AG04450 (cell line): ENCODE results near the gene UCN2. TPM values are rescaled to one million over a fixed set of nuclear protein-coding genes. Genes with fewer than 3 reads are reported as not detected.

Experiments
- CTCF ChIA-PET: fragments of 300-600, 350-600 bp; formaldehyde crosslinking; extraction: SDS; loops from one replicate; lab custom pipeline; 2022; ENCODE audit warnings: antibody characterized with exemption, inconsistent platforms; lab: Charles Lee
- POLR2A ChIA-PET: fragments of 350-600 bp; formaldehyde crosslinking; extraction: SDS; loops from one replicate; lab custom pipeline; 2021; ENCODE audit warnings: antibody characterized with exemption, inconsistent platforms; lab: Yijun Ruan, JAX
- DNase-seq: peaks from one replicate; pipeline ENCODE4 v3.0.0-alpha.2; 2011; ENCODE audit warnings: low read depth, low spot score
- H3K27ac ChIP-seq: one replicate; pipeline ENCODE4 v1.5.1; 2012; ENCODE audit warnings: low read depth, low read length, control low read depth
- H3K27me3 ChIP-seq: one replicate; pipeline ENCODE4 v1.6.0; 2012; ENCODE audit warnings: low read length; ENCODE audit not compliant: control insufficient read depth, insufficient read depth
- H3K4me3 ChIP-seq: 2 replicates; pipeline ENCODE4 v1.5.1; 2011; ENCODE audit warnings: mild to moderate bottlenecking, low read depth, low read length, control low read depth
- H3K9me3 ChIP-seq: 2 replicates; pipeline ENCODE4 v1.5.1; 2012; ENCODE audit warnings: low read length; ENCODE audit not compliant: control insufficient read depth, insufficient read depth
- polyA plus RNA-seq: library from polyadenylated mRNA; depleted of rRNA; stranded (reverse); fragments of >200 nt; gene quantifications from 2 replicates; pipeline ENCODE4 v1.2.3, GENCODE V29; 2011
- TF ChIP-seq, protein P1 (sequence below): IDR thresholded peaks from 2 replicates; pipeline ENCODE4 v1.5.1; 2011; ENCODE audit warnings: low read depth, low read length, control low read depth, inconsistent platforms

The UCN2 gene
- polyA plus RNA-seq, 1 experiment = 1.2 TPM

DNA sequence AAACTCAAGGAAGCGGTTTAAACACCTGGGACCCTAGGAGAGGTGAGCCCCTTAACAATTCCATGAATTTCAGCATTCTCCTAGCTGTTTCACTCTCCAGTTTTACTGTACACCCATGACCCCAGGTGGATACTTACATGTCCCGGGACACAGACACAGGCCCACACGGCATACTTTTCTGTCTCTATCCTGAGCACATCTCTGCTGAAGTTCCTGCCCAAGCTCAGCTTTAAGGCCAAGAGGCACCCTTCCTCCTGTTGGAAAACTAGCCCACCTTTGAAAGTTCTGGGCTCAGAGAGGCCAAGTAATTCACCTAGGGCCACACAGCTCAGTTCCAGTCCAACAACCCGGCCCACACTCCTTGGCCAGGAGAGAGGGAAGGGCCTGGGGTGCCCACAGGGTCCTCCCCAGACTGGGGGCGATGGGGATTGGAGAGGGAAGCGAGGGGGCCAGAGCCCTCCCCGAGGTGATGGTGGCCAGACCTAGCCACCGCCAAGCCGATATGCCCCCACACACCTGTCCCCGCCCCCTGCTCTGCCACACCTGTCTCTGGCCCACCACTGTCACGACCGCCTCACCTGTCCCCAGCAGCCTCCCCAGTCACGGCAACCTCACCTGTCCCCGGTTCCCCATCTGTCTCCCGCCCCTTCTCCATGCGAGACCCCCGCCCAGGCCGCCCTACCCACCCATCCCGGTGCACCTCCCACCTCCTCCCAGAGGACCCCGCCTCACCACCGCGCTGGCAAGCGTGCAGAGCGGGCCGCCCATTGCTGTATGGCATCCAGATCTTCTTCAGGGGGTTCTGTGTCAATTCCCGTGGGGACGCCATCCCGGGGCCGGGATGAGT is 7.4 kb downstream of the UCN2 start:
- Histone ChIP-seq H3K4me3 (peak overlapping the region; percentile 82), H3K27ac (no peak overlapping the region), H3K27me3 (no peaks in the 10 kb centered on the region), H3K9me3 (no peaks in the 10 kb centered on the region)
- TF ChIP-seq, protein P1, sequence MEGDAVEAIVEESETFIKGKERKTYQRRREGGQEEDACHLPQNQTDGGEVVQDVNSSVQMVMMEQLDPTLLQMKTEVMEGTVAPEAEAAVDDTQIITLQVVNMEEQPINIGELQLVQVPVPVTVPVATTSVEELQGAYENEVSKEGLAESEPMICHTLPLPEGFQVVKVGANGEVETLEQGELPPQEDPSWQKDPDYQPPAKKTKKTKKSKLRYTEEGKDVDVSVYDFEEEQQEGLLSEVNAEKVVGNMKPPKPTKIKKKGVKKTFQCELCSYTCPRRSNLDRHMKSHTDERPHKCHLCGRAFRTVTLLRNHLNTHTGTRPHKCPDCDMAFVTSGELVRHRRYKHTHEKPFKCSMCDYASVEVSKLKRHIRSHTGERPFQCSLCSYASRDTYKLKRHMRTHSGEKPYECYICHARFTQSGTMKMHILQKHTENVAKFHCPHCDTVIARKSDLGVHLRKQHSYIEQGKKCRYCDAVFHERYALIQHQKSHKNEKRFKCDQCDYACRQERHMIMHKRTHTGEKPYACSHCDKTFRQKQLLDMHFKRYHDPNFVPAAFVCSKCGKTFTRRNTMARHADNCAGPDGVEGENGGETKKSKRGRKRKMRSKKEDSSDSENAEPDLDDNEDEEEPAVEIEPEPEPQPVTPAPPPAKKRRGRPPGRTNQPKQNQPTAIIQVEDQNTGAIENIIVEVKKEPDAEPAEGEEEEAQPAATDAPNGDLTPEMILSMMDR = no peak
- no peak for DNase-seq
- ChIA-PET POLR2A (interaction anchor here (0.6 to 1.8 kb wide), 3 partner anchors 37 to 79 kb away, joined by 3 read pairs; partner anchors contain the start of gene SLC26A6), CTCF (interaction anchor here (0.6 to 1.6 kb wide), 6 partner anchors 14 to 1270 kb away, joined by 3 to 5 read pairs (median 4); no protein-coding TSS in a partner anchor)

- DNase-seq = no peak
- H3K4me3 ChIP-seq = no peak overlapping the region
- no peaks in the 10 kb centered on the region for H3K27me3 ChIP-seq
- H3K27ac ChIP-seq = no peak overlapping the region
- ChIA-PET POLR2A (interaction anchor here (1.8 kb wide), 1 partner anchor 80 kb away, joined by 3 read pairs; the partner anchor contains the start of gene SLC26A6), CTCF (interaction anchor here (0.6 to 1.6 kb wide), 3 partner anchors 18 to 119 kb away, joined by 4 to 5 read pairs (median 5); no protein-coding TSS in a partner anchor)
- TF ChIP-seq, protein P1 = no peak
- no peaks in the 10 kb centered on the region for H3K9me3 ChIP-seq
These were observed 8.2 kb downstream of the UCN2 start for GRCh38 chr3:48555231-48555948.

GRCh38 chr3:48553886-48554845 is 9.4 kb downstream of the UCN2 start:
- ChIA-PET POLR2A (no interaction called here), CTCF (interaction anchor here (0.6 to 1.4 kb wide), 3 partner anchors 10 to 132 kb away, joined by 3 to 9 read pairs (median 3); partner anchors contain the start of genes NCKIPSD and UCN2)
- TF ChIP-seq, protein P1 = no peak
- H3K27me3 ChIP-seq = no peaks in the 10 kb centered on the region
- H3K4me3 ChIP-seq = no peak overlapping the region
- DNase-seq = no peak
- H3K27ac ChIP-seq = no peak overlapping the region
- no peaks in the 10 kb centered on the region for H3K9me3 ChIP-seq

- H3K9me3 ChIP-seq = no peaks in the 10 kb centered on the region
- ChIA-PET CTCF (interaction anchor here (0.6 to 2.1 kb wide), 4 partner anchors 10 to 133 kb away, joined by 3 to 9 read pairs (median 6); partner anchors contain the start of genes NCKIPSD and UCN2), POLR2A (no interaction called here)
- H3K27me3 ChIP-seq = no peaks in the 10 kb centered on the region
- H3K27ac ChIP-seq = no peak overlapping the region
- H3K4me3 ChIP-seq = no peak overlapping the region
- TF ChIP-seq, protein P1 = no peak
- DNase-seq = no peak
These were observed 10.2 kb downstream of the UCN2 start for GRCh38 chr3:48553361-48553760.
